Omental fat pad (tissue), 4 donors: ENCODE data around the gene PXMP4. TPM values are rescaled to one million over a fixed set of nuclear protein-coding genes. Genes with fewer than 3 reads are reported as not detected.
A peak's percentile ranks its signal among the peaks of the same experiment; 100 is the strongest.

ENCODE experiments used
- ATAC-seq: fragments of 150-250 bp; one replicate; pipeline ENCODE4 v1.9.1; 2016; ENCODE audit warnings: mild to moderate bottlenecking, moderate library complexity; ENCODE audit not compliant: low FRiP score
- DNase-seq: peaks from one replicate; pipeline ENCODE4 v3.0.0-alpha.2; 2019; ENCODE audit warnings: low spot score
- CTCF ChIP-seq, 3 donors: fragments of 450-650 bp; IDR thresholded peaks; one replicate each; pipeline ENCODE4 v1.5.1; 2016 to 2017; ENCODE audit warnings: antibody characterized with exemption in 3 of 3, mild to moderate bottlenecking in 3 of 3, moderate library complexity in 2 of 3
- total RNA-seq, 4 donors: library from RNA; depleted of rRNA; stranded (reverse); fragments of >200 nt; gene quantifications; one replicate each; pipeline ENCODE4 v1.1.0, GENCODE V29; 2016

The PXMP4 gene
- total RNA-seq, 4 donors from 2014 or later, result 3.6 to 8.7 (median 4.8) TPM

GRCh38 chr20:33687993-33688937 lies 31.8 kb downstream of the PXMP4 start:
- no peak for TF ChIP-seq CTCF (IDR thresholded peaks at IDR 0.05)
- DNase-seq, result no peak
- no peak for ATAC-seq

GRCh38 chr20:33687370-33687915 lies 32.7 kb downstream of the PXMP4 start:
- no peak for TF ChIP-seq CTCF (IDR thresholded peaks at IDR 0.05)
- ATAC-seq (peak; percentile 27), DNase-seq (no peak)

- ATAC-seq (no peak), DNase-seq (no peak)
- TF ChIP-seq CTCF (IDR thresholded peaks at IDR 0.05), result no peak
These were observed 33.1 kb downstream of the PXMP4 start for GRCh38 chr20:33686984-33687366.

- ATAC-seq (peak; percentile 94), DNase-seq (peak; percentile 81)
- no peak for TF ChIP-seq CTCF (IDR thresholded peaks at IDR 0.05)
These were observed 33.8 kb downstream of the PXMP4 start, which contains the start of gene E2F1 for GRCh38 chr20:33686100-33686983. Gene E2F1 (minus strand): TSS chr20:33686385. CDS start chr20:33686264, 121 bp downstream.

GRCh38 chr20:33685328-33686099 lies 34.6 kb downstream of the PXMP4 start:
- ATAC-seq (peak; percentile 12), DNase-seq (no peak)
- no peak for TF ChIP-seq CTCF (IDR thresholded peaks at IDR 0.05)
